ENCODE measurements around the gene MXRA7. TPM values are rescaled to one million over a fixed set of nuclear protein-coding genes. Genes with fewer than 3 reads are reported as not detected.
A peak's percentile ranks its signal among the peaks of the same experiment; 100 is the strongest.

The MXRA7 gene
- total RNA-seq, 1 experiment from 2014 or later, result 77.9 TPM

GRCh38 chr17:76726231-76726775 lies 15.5 kb upstream of the MXRA7 start, which contains the start of gene JMJD6:
TSS of gene JMJD6 (minus strand) at chr17:76726606. CDS start at chr17:76726475, 131 bp downstream.
- no peaks in the 10 kb centered on the region for H3K27me3 ChIP-seq (ENCODE audit: control insufficient read depth, insufficient read depth, low read length)
- peak within 1 kb of the TSS; percentile 79 to 92 for H3K4me3 ChIP-seq (ENCODE audit: low read depth in 2 of 2, low read length in 2 of 2)
- in situ Hi-C loops (cut with HindIII; ENCODE audit: low pct_unique_long_range_greater_than_20kb, low sequenced_read_pairs), result no loop called here
- no peaks in the 10 kb centered on the region for H3K9me3 ChIP-seq (ENCODE audit: control insufficient read depth, insufficient read depth, low read depth, low read length)
- DNase-seq (ENCODE audit: low read depth, low spot score) (peak; percentile 69), ATAC-seq (peak; percentile 95)
- ChIA-PET CTCF (interaction anchor here (0.8 kb wide), 1 partner anchor 635 kb away, joined by 4 read pairs; no protein-coding TSS in a partner anchor), POLR2A (no interaction called here)
- BruUV-seq (replicated peaks), result no TSS peak
- TF ChIP-seq, protein P1, sequence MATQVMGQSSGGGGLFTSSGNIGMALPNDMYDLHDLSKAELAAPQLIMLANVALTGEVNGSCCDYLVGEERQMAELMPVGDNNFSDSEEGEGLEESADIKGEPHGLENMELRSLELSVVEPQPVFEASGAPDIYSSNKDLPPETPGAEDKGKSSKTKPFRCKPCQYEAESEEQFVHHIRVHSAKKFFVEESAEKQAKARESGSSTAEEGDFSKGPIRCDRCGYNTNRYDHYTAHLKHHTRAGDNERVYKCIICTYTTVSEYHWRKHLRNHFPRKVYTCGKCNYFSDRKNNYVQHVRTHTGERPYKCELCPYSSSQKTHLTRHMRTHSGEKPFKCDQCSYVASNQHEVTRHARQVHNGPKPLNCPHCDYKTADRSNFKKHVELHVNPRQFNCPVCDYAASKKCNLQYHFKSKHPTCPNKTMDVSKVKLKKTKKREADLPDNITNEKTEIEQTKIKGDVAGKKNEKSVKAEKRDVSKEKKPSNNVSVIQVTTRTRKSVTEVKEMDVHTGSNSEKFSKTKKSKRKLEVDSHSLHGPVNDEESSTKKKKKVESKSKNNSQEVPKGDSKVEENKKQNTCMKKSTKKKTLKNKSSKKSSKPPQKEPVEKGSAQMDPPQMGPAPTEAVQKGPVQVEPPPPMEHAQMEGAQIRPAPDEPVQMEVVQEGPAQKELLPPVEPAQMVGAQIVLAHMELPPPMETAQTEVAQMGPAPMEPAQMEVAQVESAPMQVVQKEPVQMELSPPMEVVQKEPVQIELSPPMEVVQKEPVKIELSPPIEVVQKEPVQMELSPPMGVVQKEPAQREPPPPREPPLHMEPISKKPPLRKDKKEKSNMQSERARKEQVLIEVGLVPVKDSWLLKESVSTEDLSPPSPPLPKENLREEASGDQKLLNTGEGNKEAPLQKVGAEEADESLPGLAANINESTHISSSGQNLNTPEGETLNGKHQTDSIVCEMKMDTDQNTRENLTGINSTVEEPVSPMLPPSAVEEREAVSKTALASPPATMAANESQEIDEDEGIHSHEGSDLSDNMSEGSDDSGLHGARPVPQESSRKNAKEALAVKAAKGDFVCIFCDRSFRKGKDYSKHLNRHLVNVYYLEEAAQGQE (IDR thresholded peaks at IDR 0.05; ENCODE audit: insufficient read depth in 1 of 2, low read depth in 2 of 2, low read length in 1 of 2), result no peak
- peak; percentile 62 for TF ChIP-seq SIN3A (IDR thresholded peaks at IDR 0.05; ENCODE audit: borderline replicate concordance, insufficient read depth, low read depth, low read length)
- TF ChIP-seq CTCF (IDR thresholded peaks at IDR 0.05), result no peak
- TF ChIP-seq POLR2AphosphoS5 (IDR thresholded peaks at IDR 0.05; ENCODE audit: low read depth, low read length), result peak; percentile 82
- TF ChIP-seq TCF7L2 (IDR thresholded peaks at IDR 0.05; ENCODE audit: low read depth, low read length), result peak; percentile 89
- intact Hi-C loops (cut with micrococcal nuclease; ENCODE audit: unreplicated experiment), result no loop called here
- peaks cover 4% of the 10 kb centered on the region; the same call in 1 of the 2 replicates for H3K4me1 ChIP-seq (ENCODE audit: control insufficient read depth, insufficient read depth, low read length)
- H3K27ac ChIP-seq (ENCODE audit: low read length), result peak within 1 kb of the TSS; percentile 91
- H3K36me3 ChIP-seq (ENCODE audit: control insufficient read depth, insufficient read depth, low read length), result peaks cover 17% of the 10 kb centered on the region

GRCh38 chr17:76725580-76726230 lies 14.9 kb upstream of the MXRA7 start:
- Histone ChIP-seq H3K27ac (ENCODE audit: low read length) (peak overlapping the region; percentile 91), H3K9me3 (ENCODE audit: control insufficient read depth, insufficient read depth, low read depth, low read length) (no peaks in the 10 kb centered on the region), H3K27me3 (ENCODE audit: control insufficient read depth, insufficient read depth, low read length) (no peaks in the 10 kb centered on the region), H3K4me1 (ENCODE audit: control insufficient read depth, insufficient read depth, low read length) (peaks cover 4% of the 10 kb centered on the region; the same call in 1 of the 2 replicates), H3K4me3 (ENCODE audit: low read depth in 2 of 2, low read length in 2 of 2) (peak overlapping the region; percentile 79 to 92), H3K36me3 (ENCODE audit: control insufficient read depth, insufficient read depth, low read length) (peaks cover 23% of the 10 kb centered on the region)
- in situ Hi-C loops (cut with HindIII; ENCODE audit: low pct_unique_long_range_greater_than_20kb, low sequenced_read_pairs), result no loop called here
- ATAC-seq (peak; percentile 45), DNase-seq (ENCODE audit: low read depth, low spot score) (no peak)
- TSS peak; percentile 92 for BruUV-seq (replicated peaks)
- ChIA-PET CTCF (interaction anchor here (0.8 kb wide), 1 partner anchor 635 kb away, joined by 4 read pairs; no protein-coding TSS in a partner anchor), POLR2A (interaction anchor here (0.6 kb wide), 2 partner anchors 15 to 28 kb away, joined by 6 to 7 read pairs; partner anchors contain the start of gene MXRA7)
- no peak for TF ChIP-seq CTCF (IDR thresholded peaks at IDR 0.05)
- TF ChIP-seq SIN3A (IDR thresholded peaks at IDR 0.05; ENCODE audit: borderline replicate concordance, insufficient read depth, low read depth, low read length), result 0 out of 2 replicates have a peak, but pooled peaks have one; percentile 49
- TF ChIP-seq, protein P1 (IDR thresholded peaks at IDR 0.05; ENCODE audit: insufficient read depth in 1 of 2, low read depth in 2 of 2, low read length in 1 of 2), result no peak
- intact Hi-C loops (cut with micrococcal nuclease; ENCODE audit: unreplicated experiment), result no loop called here

Measured in Panc1 (cell line).